OCI-LY7 (cell line): Measurements from ENCODE around the gene BMAL1. TPM values are rescaled to one million over a fixed set of nuclear protein-coding genes. Genes with fewer than 3 reads are reported as not detected.
A peak's percentile ranks its signal among the peaks of the same experiment; 100 is the strongest.

ENCODE experiments used
- BruUV-seq: library from RNA; stranded (reverse); fragments of 400-500 nt; replicated peaks from 2 replicates; lab custom pipeline; 2021; lab: Mats Ljungman, UMichigan
- CTCF ChIA-PET: fragments of 300-600 bp; sonication (Branson Sonifier 250); formaldehyde crosslinking; loops from one replicate; lab custom pipeline; 2022; ENCODE audit warnings: antibody characterized with exemption; ENCODE audit not compliant: unreplicated experiment; lab: Charles Lee
- POLR2A ChIA-PET: fragments of 300-600 bp; sonication (Branson Sonifier 250); formaldehyde crosslinking; loops from one replicate; lab custom pipeline; 2022; ENCODE audit warnings: antibody characterized with exemption; lab: Charles Lee
- DNase-seq: peaks from one replicate; pipeline ENCODE4 v3.0.0-alpha.2; 2015; ENCODE audit warnings: low spot score
- H2AFZ ChIP-seq: fragments of 200-600 bp; sonication (generic), shearing (Covaris generic); 2 replicates; pipeline ENCODE4 v1.6.1; 2014; ENCODE audit warnings: mild to moderate bottlenecking, antibody characterized with exemption, low read length, moderate library complexity
- H3K27ac ChIP-seq: fragments of 200-600 bp; sonication (generic); 2 replicates; pipeline ENCODE4 v1.5.1; 2014; ENCODE audit warnings: mixed run types, low read depth, mild to moderate bottlenecking, moderate library complexity, low read length, inconsistent platforms; ENCODE audit not compliant: poor library complexity, severe bottlenecking
- H3K36me3 ChIP-seq: fragments of 200-600 bp; sonication (generic); 2 replicates; pipeline ENCODE4 v1.6.1; 2014; ENCODE audit warnings: mild to moderate bottlenecking, antibody characterized with exemption, low read length, moderate library complexity, mixed read lengths; ENCODE audit not compliant: insufficient read depth
- H3K4me1 ChIP-seq: fragments of 200-600 bp; sonication (generic); 2 replicates; pipeline ENCODE4 v1.5.1; 2014; ENCODE audit warnings: mild to moderate bottlenecking, low read length; ENCODE audit not compliant: insufficient read depth, poor library complexity, severe bottlenecking
- H3K4me2 ChIP-seq: fragments of 200-600 bp; sonication (generic); 2 replicates; pipeline ENCODE4 v1.6.1; 2014; ENCODE audit warnings: mild to moderate bottlenecking, low read length
- H3K4me3 ChIP-seq: fragments of 200-600 bp; sonication (generic); 2 replicates; pipeline ENCODE4 v1.5.1; 2014; ENCODE audit warnings: mild to moderate bottlenecking, low read depth, low read length; ENCODE audit not compliant: poor library complexity, severe bottlenecking
- H3K79me2 ChIP-seq: fragments of 200-600 bp; sonication (generic); 2 replicates; pipeline ENCODE4 v1.6.1; 2016; ENCODE audit warnings: low read depth, mild to moderate bottlenecking, low read length, moderate library complexity, mixed read lengths; ENCODE audit not compliant: insufficient read depth
- H3K9me2 ChIP-seq: fragments of 200-600 bp; sonication (generic); 2 replicates; pipeline ENCODE4 v1.6.1; 2016; ENCODE audit warnings: mild to moderate bottlenecking, low read length, mixed read lengths; ENCODE audit not compliant: insufficient read depth
- H3K9me3 ChIP-seq: fragments of 200-600 bp; sonication (generic); 2 replicates; pipeline ENCODE4 v1.6.1; 2014; ENCODE audit warnings: mild to moderate bottlenecking, mixed run types, low read length, mixed read lengths
- H4K20me1 ChIP-seq: fragments of 200-600 bp; sonication (generic); 2 replicates; pipeline ENCODE4 v1.6.1; 2014; ENCODE audit warnings: mild to moderate bottlenecking, antibody characterized with exemption, low read length, moderate library complexity, mixed read lengths; ENCODE audit not compliant: insufficient read depth
- CTCF ChIP-seq: fragments of 200-600 bp; sonication (generic); conservative IDR thresholded peaks from 2 replicates; pipeline ENCODE4 v1.5.1; 2014; ENCODE audit warnings: mild to moderate bottlenecking, antibody characterized with exemption, low read length, moderate library complexity, mixed read lengths
- EZH2phosphoT487 ChIP-seq: fragments of 200-600 bp; sonication (generic); IDR thresholded peaks from 2 replicates; pipeline ENCODE4 v1.6.1; 2018; ENCODE audit warnings: low read depth, borderline replicate concordance, mild to moderate bottlenecking, mixed run types, antibody characterized with exemption, low read length, moderate library complexity, mixed read lengths
- intact Hi-C: fragments of 100-400 bp; cut with micrococcal nuclease; formaldehyde crosslinking; loops from one replicate; pipeline ENCODE4 v1.10.0; 2022; ENCODE audit not compliant: unreplicated experiment
- total RNA-seq, 2 experiments: library from RNA; depleted of rRNA in 1 of 2; stranded (reverse); fragments of >200 nt in 1 of 2; shearing (Covaris generic) in 1 of 2; gene quantifications; 2 replicates each; pipeline ENCODE4 v1.2.3, GENCODE V29; 2014 to 2022

Gene BMAL1
- total RNA-seq, 2 experiments from 2014 or later: not detected

GRCh38 chr11:13367115-13367514 is 89.5 kb downstream of the BMAL1 start:
- intact Hi-C loops: no loop called here
- H3K36me3 ChIP-seq: no peaks in the 10 kb centered on the region
- H3K4me2 ChIP-seq: no peak overlapping the region
- H3K4me1 ChIP-seq: no peaks in the 10 kb centered on the region
- TF ChIP-seq EZH2phosphoT487 (no peak), CTCF (no peak)
- no peak overlapping the region for H3K4me3 ChIP-seq
- ChIA-PET CTCF (no interaction called here), POLR2A (interaction anchor here (0.7 to 1.2 kb wide), 2 partner anchors 18 to 157 kb away, joined by 3 to 5 read pairs; no protein-coding TSS in a partner anchor)
- H2AFZ ChIP-seq: no peak overlapping the region
- no peaks in the 10 kb centered on the region for H3K79me2 ChIP-seq
- no peaks in the 10 kb centered on the region for H4K20me1 ChIP-seq
- BruUV-seq: no TSS peak
- no peak overlapping the region for H3K27ac ChIP-seq
- peak; percentile 2 for DNase-seq
- H3K9me2 ChIP-seq: no peaks in the 10 kb centered on the region
- H3K9me3 ChIP-seq: no peaks in the 10 kb centered on the region

- no peak overlapping the region for H3K4me3 ChIP-seq
- no peak for TF ChIP-seq EZH2phosphoT487
- TF ChIP-seq CTCF: no peak
- no peaks in the 10 kb centered on the region for H3K4me1 ChIP-seq
- H2AFZ ChIP-seq: no peak overlapping the region
- no peaks in the 10 kb centered on the region for H3K79me2 ChIP-seq
- intact Hi-C loops: no loop called here
- no peaks in the 10 kb centered on the region for H4K20me1 ChIP-seq
- no peaks in the 10 kb centered on the region for H3K9me2 ChIP-seq
- no TSS peak for BruUV-seq
- H3K9me3 ChIP-seq: no peaks in the 10 kb centered on the region
- no peak for DNase-seq
- no peak overlapping the region for H3K4me2 ChIP-seq
- H3K27ac ChIP-seq: no peak overlapping the region
- ChIA-PET CTCF (no interaction called here), POLR2A (interaction anchor here (0.7 kb wide), 1 partner anchor 37 kb away, joined by 3 read pairs; no protein-coding TSS in a partner anchor)
- no peaks in the 10 kb centered on the region for H3K36me3 ChIP-seq
Measured at GRCh38 chr11:13368041-13368446, 90.5 kb downstream of the BMAL1 start.

GRCh38 chr11:13373216-13373615 is 95.6 kb downstream of the BMAL1 start:
- intact Hi-C loops: no loop called here
- no TSS peak for BruUV-seq
- Histone ChIP-seq H3K4me2 (no peak overlapping the region), H3K9me3 (no peaks in the 10 kb centered on the region), H3K9me2 (no peaks in the 10 kb centered on the region), H4K20me1 (no peaks in the 10 kb centered on the region), H3K4me3 (no peak overlapping the region), H3K36me3 (no peaks in the 10 kb centered on the region), H2AFZ (no peak overlapping the region), H3K79me2 (no peaks in the 10 kb centered on the region), H3K4me1 (no peaks in the 10 kb centered on the region), H3K27ac (no peak overlapping the region)
- POLR2A ChIA-PET: no interaction called here
- CTCF ChIA-PET: no interaction called here
- TF ChIP-seq EZH2phosphoT487: no peak
- no peak for TF ChIP-seq CTCF
- no peak for DNase-seq
